ENCODE measurements around the gene HRH3.

DNA sequence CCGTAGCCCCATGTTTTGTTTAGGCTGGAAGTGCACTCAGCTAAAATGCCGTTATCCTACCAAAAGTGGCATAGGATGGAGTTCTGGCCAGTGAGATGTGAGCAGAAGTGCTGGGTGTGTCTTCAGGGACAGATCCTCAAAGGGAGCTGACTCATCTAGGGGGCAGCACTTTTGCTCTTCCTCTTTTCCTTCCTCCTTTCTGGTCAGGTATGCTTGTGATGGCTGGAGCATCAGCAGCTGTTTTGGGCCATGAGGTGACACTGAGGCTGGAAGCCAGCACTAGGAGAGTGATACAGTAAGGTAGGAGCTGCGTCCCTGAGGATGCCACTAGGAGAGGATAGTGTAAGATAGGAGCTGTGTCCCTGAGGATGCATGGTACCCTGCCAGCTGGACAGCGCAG lies 13.6 kb upstream of the HRH3 start:
- TF ChIP-seq, protein P1, sequence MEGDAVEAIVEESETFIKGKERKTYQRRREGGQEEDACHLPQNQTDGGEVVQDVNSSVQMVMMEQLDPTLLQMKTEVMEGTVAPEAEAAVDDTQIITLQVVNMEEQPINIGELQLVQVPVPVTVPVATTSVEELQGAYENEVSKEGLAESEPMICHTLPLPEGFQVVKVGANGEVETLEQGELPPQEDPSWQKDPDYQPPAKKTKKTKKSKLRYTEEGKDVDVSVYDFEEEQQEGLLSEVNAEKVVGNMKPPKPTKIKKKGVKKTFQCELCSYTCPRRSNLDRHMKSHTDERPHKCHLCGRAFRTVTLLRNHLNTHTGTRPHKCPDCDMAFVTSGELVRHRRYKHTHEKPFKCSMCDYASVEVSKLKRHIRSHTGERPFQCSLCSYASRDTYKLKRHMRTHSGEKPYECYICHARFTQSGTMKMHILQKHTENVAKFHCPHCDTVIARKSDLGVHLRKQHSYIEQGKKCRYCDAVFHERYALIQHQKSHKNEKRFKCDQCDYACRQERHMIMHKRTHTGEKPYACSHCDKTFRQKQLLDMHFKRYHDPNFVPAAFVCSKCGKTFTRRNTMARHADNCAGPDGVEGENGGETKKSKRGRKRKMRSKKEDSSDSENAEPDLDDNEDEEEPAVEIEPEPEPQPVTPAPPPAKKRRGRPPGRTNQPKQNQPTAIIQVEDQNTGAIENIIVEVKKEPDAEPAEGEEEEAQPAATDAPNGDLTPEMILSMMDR (IDR thresholded peaks at IDR 0.05; ENCODE audit: insufficient read depth, low read depth, low read length) = no peak
- TF ChIP-seq EZH2 (IDR thresholded peaks at IDR 0.05; ENCODE audit: insufficient read depth, low read length) = no peak

All from astrocyte (in vitro differentiated cells and primary cell).